Bronchial epithelial cell (primary cell): ENCODE measurements around the gene PBRM1. TPM values are rescaled to one million over a fixed set of nuclear protein-coding genes. Genes with fewer than 3 reads are reported as not detected.

Experiments used
- DNase-seq: peaks from one replicate; pipeline ENCODE4 v3.0.0-alpha.2; 2010; ENCODE audit warnings: low read depth
- FAIRE-seq: peaks from 2 replicates; lab custom pipeline; 2011; peaks lifted over from hg19 to GRCh38; lab: Jason Lieb, UNC
- H3K27me3 ChIP-seq: 2 replicates; pipeline ENCODE4 v1.5.1; 2011; ENCODE audit warnings: low read length; ENCODE audit not compliant: control insufficient read depth, insufficient read depth
- H3K36me3 ChIP-seq: 2 replicates; pipeline ENCODE4 v1.5.1; 2011; ENCODE audit warnings: low read length; ENCODE audit not compliant: control insufficient read depth, insufficient read depth
- H3K4me3 ChIP-seq: 2 replicates; pipeline ENCODE4 v1.5.1; 2011; ENCODE audit warnings: mild to moderate bottlenecking, low read depth, low read length, control low read depth
- CTCF ChIP-seq: IDR thresholded peaks from 2 replicates; pipeline ENCODE4 v1.5.1; 2011; ENCODE audit warnings: mild to moderate bottlenecking, moderate library complexity, low read length, control low read depth, inconsistent platforms; ENCODE audit not compliant: insufficient read depth, severe bottlenecking
- total RNA-seq: library from RNA; depleted of rRNA; stranded (reverse); fragments of >200 nt; gene quantifications from 2 replicates; pipeline ENCODE4 v1.2.1, GENCODE V29; 2014

The PBRM1 gene
- total RNA-seq, 1 donor from 2014 or later: 95.6 TPM

GRCh38 chr3:52503788-52504424 lies 181.8 kb downstream of the PBRM1 start:
- no peak for FAIRE-seq
- no peak for TF ChIP-seq CTCF
- DNase-seq: no peak

GRCh38 chr3:52502808-52503350 lies 182.8 kb downstream of the PBRM1 start:
- TF ChIP-seq CTCF: no peak
- no peak for FAIRE-seq
- Histone ChIP-seq H3K36me3 (no peaks in the 10 kb centered on the region), H3K4me3 (no peak overlapping the region), H3K27me3 (peaks cover 5% of the 10 kb centered on the region)
- DNase-seq: no peak

More at GRCh38 chr3:52503788-52504424, 181.8 kb downstream of the PBRM1 start:
- Histone ChIP-seq H3K27me3 (peaks cover 5% of the 10 kb centered on the region), H3K4me3 (no peak overlapping the region), H3K36me3 (no peaks in the 10 kb centered on the region)

DNA sequence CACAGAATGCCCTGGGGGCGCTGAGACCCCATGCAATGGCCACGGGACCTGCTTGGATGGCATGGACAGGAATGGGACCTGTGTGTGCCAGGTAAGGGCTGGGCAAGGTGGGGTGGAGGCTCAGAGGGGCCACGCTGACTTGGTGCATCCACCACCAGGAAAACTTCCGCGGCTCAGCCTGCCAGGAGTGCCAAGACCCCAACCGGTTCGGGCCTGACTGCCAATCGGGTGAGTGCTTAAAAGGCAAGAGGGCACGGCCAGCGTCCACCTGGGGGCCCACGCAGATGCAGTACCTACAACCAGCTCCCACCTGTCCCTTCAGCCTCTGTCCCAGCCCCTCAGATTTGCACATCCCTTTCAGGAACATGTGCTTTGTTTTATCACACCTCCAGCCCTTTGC lies 183.7 kb downstream of the PBRM1 start:
- no peak for TF ChIP-seq CTCF
- no peak for DNase-seq
- no peak for FAIRE-seq
- Histone ChIP-seq H3K36me3 (no peaks in the 10 kb centered on the region), H3K27me3 (peaks cover 5% of the 10 kb centered on the region), H3K4me3 (no peak overlapping the region)

GRCh38 chr3:52501046-52501445 lies 184.7 kb downstream of the PBRM1 start:
- no peak for TF ChIP-seq CTCF
- Histone ChIP-seq H3K36me3 (no peaks in the 10 kb centered on the region), H3K27me3 (peaks cover 5% of the 10 kb centered on the region), H3K4me3 (no peak overlapping the region)
- DNase-seq (no peak), FAIRE-seq (no peak)

GRCh38 chr3:52498137-52499054 lies 187.3 kb downstream of the PBRM1 start:
- no peak for TF ChIP-seq CTCF
- no peak for FAIRE-seq
- DNase-seq: no peak
- Histone ChIP-seq H3K27me3 (peaks cover 3% of the 10 kb centered on the region), H3K4me3 (no peak overlapping the region), H3K36me3 (no peaks in the 10 kb centered on the region)
